Activated T-helper 1 cell treated with anti-CD3 and anti-CD28 coated beads, Interleukin-12 subunit alpha, Interleukin-12 subunit beta, Interleukin-2, Interleukin-4 antibody, amounts not matched to agents 30 ng/mL and 10 ng/mL and 1 ng/mL, durations not matched to agents 14 hours and 24 hours and 36 hours (primary cell): ENCODE data around the gene KIF6. TPM values are rescaled to one million over a fixed set of nuclear protein-coding genes. Genes with fewer than 3 reads are reported as not detected.

ENCODE experiments used
- DNase-seq: peaks from one replicate; pipeline ENCODE4 v3.0.0; 2021; ENCODE audit warnings: low spot score
- H3K27ac Mint-ChIP-seq: one replicate; pipeline ENCODE4 v1.8.0; 2021; ENCODE audit warnings: mild to moderate bottlenecking, mixed read lengths
- H3K27me3 Mint-ChIP-seq: one replicate; pipeline ENCODE4 v1.8.0; 2022; ENCODE audit warnings: mild to moderate bottlenecking, moderate library complexity, mixed read lengths; ENCODE audit not compliant: insufficient read depth
- H3K36me3 Mint-ChIP-seq: one replicate; pipeline ENCODE4 v1.8.0; 2021; ENCODE audit warnings: low read depth, mixed read lengths
- H3K4me1 Mint-ChIP-seq: one replicate; pipeline ENCODE4 v1.8.0; 2021; ENCODE audit warnings: low read depth, mixed read lengths
- H3K4me3 Mint-ChIP-seq: one replicate; pipeline ENCODE4 v1.8.0; 2021; ENCODE audit warnings: mild to moderate bottlenecking, moderate library complexity, mixed read lengths
- H3K9me3 Mint-ChIP-seq: one replicate; pipeline ENCODE4 v1.8.0; 2021; ENCODE audit warnings: mixed read lengths
- intact Hi-C: fragments of 100-400 bp; cut with micrococcal nuclease; formaldehyde crosslinking; loops from one replicate; pipeline ENCODE4 v1.15.1; 2024
- total RNA-seq: library from RNA; stranded (reverse); gene quantifications from 2 replicates; pipeline ENCODE4 v1.2.3, GENCODE V29; 2022

The KIF6 gene
- total RNA-seq, 1 donor from 2014 or later: 0.08 TPM

DNA sequence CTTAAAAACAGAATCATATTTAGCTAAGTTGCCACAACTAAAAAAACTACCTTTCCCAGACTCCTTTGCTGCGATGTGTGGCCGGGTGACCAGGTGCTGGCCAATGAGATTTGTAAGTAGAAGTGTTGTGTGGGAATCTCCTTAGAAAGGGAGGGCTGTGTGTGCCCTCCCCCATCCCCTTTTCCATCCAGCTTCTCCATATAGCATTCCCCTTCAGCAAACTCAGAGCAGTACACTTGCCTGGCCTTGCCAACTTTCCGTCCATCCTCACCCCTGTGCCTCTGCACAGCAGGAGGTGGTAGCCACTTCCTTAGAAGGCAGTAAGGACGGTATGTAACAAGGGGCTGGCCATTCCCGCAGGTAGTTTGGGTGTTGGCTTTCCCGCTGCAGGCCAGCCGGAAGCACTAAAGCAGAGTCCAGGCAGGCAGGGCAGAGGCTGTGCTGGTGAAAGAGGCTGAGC is 380.4 kb downstream of the KIF6 start:
- Mint-ChIP-seq H3K27ac (no peak overlapping the region), H3K36me3 (no peaks in the 10 kb centered on the region), H3K9me3 (no peaks in the 10 kb centered on the region), H3K4me1 (no peaks in the 10 kb centered on the region), H3K4me3 (no peak overlapping the region), H3K27me3 (peaks cover 6% of the 10 kb centered on the region)
- DNase-seq: no peak
- intact Hi-C loops: no loop called here

DNA sequence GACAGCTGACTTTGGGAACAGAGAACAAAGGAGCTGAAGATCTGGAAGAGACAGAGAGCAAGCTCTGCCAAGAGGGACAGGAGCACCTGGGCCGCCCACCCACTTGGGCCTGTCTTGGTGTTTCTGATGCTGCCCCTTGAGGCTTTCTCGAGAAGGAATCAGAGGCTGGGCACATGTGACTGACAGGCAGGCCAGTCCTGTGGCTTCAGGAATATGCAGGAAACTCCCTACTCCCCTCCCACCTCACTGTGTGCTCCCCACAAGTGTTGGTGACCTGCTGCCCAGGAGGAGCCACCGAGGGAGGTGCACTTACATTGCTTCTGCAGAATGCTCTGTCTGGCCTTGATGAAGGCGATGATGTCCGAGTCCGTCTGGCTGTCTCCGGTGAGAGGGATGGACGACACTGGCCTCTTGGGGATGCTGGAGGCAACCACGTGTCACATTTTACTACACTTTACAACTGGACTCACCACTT is 381.8 kb downstream of the KIF6 start:
- H3K27ac Mint-ChIP-seq: no peak overlapping the region
- peaks cover 13% of the 10 kb centered on the region for H3K27me3 Mint-ChIP-seq
- DNase-seq: no peak
- H3K9me3 Mint-ChIP-seq: no peaks in the 10 kb centered on the region
- H3K4me3 Mint-ChIP-seq: no peak overlapping the region
- intact Hi-C loops: no loop called here
- H3K4me1 Mint-ChIP-seq: no peaks in the 10 kb centered on the region
- H3K36me3 Mint-ChIP-seq: no peaks in the 10 kb centered on the region

DNA sequence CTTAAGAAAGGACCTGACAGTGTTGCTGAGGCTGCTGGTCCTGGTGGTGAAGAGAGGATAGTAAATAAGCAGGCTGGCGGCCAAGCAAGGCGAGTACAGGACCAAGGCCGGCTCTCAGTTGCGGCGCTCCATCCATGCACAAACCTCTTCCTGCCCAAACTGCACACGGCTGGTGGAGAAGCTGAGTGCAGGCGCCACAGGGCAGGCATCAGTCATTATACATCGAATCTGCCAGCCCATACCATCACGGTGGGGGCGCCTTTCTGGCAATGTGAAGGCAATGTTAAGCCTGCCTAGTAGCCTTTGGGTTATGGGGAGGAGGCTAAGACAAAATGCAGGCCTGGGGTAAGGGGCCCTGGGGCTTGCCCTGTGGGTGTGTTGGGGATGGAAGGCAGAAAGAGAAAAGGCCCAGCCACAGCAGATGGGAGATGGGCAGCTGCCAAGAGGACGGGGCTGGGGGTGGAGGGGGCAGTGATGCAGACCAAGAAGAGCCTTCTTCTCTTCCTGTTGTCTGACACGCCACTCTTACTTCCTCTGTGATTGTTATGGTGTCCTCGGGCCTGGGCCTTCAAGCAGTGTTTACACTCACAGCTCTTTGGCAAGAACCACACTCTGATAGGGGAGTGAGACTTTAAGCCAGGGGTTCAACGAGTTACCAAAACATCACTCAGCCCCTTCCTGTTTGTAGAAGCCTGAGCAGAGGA is 382.4 kb downstream of the KIF6 start:
- intact Hi-C loops: no loop called here
- Mint-ChIP-seq H3K36me3 (no peaks in the 10 kb centered on the region), H3K4me1 (no peaks in the 10 kb centered on the region), H3K4me3 (no peak overlapping the region), H3K27ac (no peak overlapping the region), H3K9me3 (no peaks in the 10 kb centered on the region), H3K27me3 (peaks cover 17% of the 10 kb centered on the region)
- no peak for DNase-seq

DNA sequence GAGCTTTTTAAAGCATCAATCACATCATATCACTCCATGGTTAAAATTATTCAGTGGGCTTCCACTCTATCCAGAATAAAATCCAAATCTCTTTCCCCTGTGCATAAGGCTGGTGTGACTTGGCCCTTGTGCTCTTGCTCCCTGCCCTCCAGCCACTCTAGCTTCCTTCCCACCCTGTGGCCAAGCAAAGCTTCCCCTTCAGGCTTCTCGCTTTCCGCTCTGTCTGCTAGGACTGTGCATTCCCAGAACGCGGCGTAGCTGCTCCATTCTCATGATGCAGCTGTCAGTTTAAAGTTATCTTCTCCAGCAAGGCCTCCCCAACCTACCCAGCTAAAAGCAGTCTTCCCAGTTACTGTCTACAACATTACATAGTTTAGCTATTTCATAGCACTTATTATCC is 383.3 kb downstream of the KIF6 start:
- Mint-ChIP-seq H3K36me3 (no peaks in the 10 kb centered on the region), H3K4me3 (no peak overlapping the region), H3K9me3 (no peaks in the 10 kb centered on the region), H3K27me3 (peaks cover 15% of the 10 kb centered on the region), H3K27ac (no peak overlapping the region), H3K4me1 (no peaks in the 10 kb centered on the region)
- DNase-seq: no peak
- intact Hi-C loops: no loop called here

DNA sequence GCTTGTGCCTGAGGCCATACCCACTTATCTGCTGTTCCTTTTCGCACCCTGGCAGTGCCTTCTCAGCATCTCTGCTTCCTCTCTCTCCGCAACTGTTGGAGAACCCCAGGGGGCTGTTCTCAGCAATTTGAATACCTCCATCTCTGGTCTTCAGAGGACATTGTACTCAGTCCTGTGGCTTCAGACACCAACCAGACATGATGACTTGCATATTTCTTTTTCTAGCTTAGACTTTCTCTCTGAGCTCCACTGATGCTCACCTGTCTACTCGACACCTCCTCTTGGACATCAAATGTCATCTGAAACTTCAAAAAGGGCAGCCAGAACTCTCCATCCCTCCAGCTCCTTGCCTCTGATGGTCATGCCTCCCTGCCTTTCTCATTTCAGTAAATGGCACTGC is 383.9 kb downstream of the KIF6 start:
- no peak overlapping the region for H3K27ac Mint-ChIP-seq
- no peaks in the 10 kb centered on the region for H3K36me3 Mint-ChIP-seq
- no peak overlapping the region for H3K4me3 Mint-ChIP-seq
- peaks cover 2% of the 10 kb centered on the region for H3K4me1 Mint-ChIP-seq
- no peak for DNase-seq
- H3K9me3 Mint-ChIP-seq: no peaks in the 10 kb centered on the region
- peaks cover 15% of the 10 kb centered on the region for H3K27me3 Mint-ChIP-seq
- intact Hi-C loops: no loop called here

DNA sequence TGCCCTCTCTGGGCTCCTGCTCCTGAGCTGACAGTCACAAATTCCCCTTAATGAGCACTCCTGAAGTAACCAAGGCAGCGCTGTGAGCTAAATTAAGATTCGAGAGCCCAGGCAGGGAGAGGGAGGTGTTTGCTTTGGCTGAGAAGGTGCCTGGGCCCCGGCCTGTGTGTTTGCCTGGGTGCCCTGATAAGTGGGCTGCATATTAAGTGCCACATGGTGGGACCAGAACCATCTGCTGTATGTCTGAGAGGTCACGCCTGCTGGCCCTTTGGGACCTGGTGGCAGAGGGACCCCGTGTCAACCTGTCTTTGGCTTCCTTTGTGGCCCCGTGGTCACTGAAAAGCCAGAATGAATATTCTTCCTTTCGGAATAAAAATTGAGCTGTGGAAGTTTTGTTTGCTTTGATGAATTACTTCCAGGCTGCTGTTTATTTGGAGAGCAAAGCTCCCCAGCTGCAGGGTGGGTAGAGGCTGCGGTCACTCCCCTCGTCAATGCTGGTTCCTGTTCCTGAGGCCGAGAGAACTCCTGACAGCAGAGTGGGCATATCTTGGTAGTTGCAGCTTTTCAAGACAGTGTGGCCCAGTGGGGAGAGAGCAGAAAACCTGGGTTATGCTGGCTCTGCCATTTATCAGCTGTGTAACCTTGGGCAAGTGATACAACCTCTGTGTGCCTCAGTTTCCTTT is 385.2 kb downstream of the KIF6 start:
- Mint-ChIP-seq H3K27ac (no peak overlapping the region), H3K36me3 (no peaks in the 10 kb centered on the region), H3K4me3 (no peak overlapping the region), H3K4me1 (peaks cover 10% of the 10 kb centered on the region), H3K9me3 (no peaks in the 10 kb centered on the region), H3K27me3 (peaks cover 17% of the 10 kb centered on the region)
- no peak for DNase-seq
- intact Hi-C loops: no loop called here

DNA sequence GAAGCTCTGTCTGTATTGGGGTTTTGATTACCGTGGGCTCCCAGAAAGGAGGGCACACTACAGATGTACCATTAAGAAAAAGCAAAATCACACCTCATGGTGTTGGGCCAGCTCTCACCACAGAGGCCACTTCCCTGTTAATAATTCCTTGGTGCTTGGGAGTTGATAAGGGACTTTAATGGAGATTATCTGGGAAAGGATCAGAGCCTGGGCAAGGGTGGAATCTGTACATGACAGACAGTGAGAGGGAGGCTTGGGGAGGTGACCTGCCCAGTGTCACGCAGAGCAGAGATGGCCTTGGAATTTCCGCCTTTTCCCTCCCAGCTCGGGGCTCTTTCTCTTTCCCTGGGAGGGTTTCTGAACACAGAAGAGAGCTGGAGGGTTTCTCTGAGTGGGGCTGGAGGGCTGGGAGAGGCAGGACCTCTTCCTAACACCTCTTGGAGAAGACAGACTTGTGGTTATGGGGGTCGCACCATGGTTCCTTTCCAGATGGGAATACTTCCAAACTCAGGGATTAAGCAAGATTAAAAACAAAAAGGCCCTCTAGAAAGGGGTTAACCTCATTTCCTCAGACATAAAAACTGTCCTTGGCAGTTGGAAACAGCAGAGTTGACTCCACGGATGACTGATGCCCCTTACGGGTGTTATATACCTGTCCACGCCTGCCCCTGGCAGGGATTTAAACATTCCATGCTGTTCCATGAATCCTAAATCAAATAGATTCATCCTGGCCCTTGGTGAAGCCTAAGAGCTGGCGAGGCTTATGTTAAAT is 385.9 kb downstream of the KIF6 start:
- peaks cover 10% of the 10 kb centered on the region for H3K4me1 Mint-ChIP-seq
- H3K4me3 Mint-ChIP-seq: no peak overlapping the region
- no peaks in the 10 kb centered on the region for H3K9me3 Mint-ChIP-seq
- H3K27me3 Mint-ChIP-seq: peaks cover 17% of the 10 kb centered on the region
- intact Hi-C loops: no loop called here
- no peak overlapping the region for H3K27ac Mint-ChIP-seq
- H3K36me3 Mint-ChIP-seq: no peaks in the 10 kb centered on the region
- DNase-seq: no peak

DNA sequence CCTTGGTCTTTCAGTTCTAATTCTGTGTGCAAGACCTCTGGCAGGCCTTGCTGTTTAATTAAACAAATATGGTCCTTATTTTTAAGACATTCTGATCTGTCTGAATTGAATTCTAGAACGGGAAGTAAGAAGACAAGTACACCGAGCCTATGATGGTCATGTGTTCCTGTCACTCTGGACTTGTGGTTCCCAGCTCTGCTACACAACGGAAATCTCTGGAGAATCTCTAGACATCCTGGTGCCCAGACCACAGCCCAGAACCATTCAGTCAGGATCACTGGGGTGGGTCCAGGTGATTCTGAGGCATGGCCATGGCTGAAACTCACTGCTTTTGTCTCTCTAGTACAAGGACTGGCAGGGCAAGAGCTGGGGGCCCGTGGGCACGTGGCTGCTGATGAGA is 386.8 kb downstream of the KIF6 start:
- no peaks in the 10 kb centered on the region for H3K36me3 Mint-ChIP-seq
- intact Hi-C loops: no loop called here
- H3K4me3 Mint-ChIP-seq: no peak overlapping the region
- H3K4me1 Mint-ChIP-seq: peaks cover 10% of the 10 kb centered on the region
- no peak for DNase-seq
- H3K27me3 Mint-ChIP-seq: peaks cover 17% of the 10 kb centered on the region
- no peaks in the 10 kb centered on the region for H3K9me3 Mint-ChIP-seq
- no peak overlapping the region for H3K27ac Mint-ChIP-seq

DNA sequence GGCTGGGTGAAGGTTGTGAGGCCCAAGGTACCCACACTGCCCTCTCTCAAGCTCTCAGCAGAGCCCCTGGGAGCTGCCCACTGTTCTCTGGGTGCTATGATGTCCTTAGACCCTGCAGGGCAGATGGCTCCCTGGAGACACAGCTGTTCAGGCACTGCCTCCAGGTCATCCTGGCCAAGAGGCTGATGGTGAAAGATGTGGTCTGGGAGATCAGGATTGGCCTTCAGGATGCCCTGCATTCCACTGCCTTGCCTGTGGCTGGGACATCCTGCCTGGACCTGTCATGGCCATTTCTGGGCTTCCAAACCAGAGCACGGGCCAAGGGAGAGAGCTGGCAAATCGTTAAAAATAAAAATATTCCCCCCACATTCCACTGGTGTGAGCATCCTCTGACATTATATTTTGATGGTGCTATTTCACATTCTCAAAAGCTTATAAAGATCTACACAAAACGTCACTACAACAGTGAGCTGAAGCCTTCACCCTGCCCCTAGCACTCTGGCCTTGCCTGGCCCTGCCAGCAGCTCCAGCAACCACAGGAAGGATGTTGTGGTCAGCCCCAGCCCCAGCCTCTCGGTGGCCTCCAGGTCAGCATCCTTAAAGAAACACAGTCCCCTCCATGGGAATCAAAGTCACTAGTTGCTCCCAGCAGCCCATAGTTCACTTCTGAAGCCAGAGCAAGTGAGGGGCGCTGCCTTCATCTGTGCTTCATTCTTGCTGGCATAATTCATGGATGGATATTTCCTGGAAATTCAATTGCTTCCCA is 389.2 kb downstream of the KIF6 start:
- DNase-seq: peak; percentile 4
- Mint-ChIP-seq H3K9me3 (no peaks in the 10 kb centered on the region), H3K36me3 (no peaks in the 10 kb centered on the region), H3K27ac (no peak overlapping the region), H3K4me1 (peaks cover 10% of the 10 kb centered on the region), H3K27me3 (peaks cover 21% of the 10 kb centered on the region), H3K4me3 (no peak overlapping the region)
- intact Hi-C loops: no loop called here

DNA sequence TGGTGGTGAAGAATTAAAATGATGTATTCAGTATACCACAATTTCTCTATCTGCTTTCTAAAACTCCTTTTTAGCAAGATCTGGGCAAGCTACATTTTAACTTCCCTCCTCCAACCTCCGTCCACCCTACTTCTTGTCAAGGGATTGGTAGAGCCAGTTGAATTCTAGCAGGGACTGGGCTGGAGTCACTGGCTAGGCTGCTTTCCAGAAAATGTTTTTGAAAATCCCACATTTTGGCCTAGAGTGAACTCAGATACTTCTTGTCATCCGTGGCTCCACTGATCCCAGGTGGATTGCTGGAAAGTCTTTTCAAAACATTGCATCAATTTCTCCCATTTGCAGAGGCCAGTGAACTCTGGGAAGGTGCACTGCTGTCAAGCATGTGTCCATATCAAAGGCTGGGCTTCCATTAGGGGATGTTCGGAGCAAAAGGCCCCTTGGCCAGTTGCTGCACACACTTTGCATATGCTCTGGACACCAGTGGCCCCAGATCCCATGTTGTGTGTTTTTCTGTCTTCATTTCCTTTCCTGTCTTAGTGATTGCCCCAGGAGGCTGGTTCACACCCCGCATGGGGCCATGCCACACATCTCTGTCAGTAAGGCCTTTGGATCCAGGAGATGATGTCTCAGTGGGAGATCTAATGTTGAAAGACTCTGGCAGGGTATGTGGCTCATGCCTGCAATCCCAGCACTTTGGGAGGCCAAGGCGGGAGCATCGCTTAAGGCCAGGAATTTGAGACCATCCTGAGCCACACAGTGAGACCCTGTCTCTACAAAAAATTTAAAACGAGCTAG is 391.4 kb downstream of the KIF6 start:
- Mint-ChIP-seq H3K4me1 (peaks cover 10% of the 10 kb centered on the region), H3K4me3 (no peak overlapping the region), H3K27me3 (peaks cover 16% of the 10 kb centered on the region), H3K36me3 (no peaks in the 10 kb centered on the region), H3K9me3 (no peaks in the 10 kb centered on the region), H3K27ac (no peak overlapping the region)
- intact Hi-C loops: no loop called here
- DNase-seq: no peak

DNA sequence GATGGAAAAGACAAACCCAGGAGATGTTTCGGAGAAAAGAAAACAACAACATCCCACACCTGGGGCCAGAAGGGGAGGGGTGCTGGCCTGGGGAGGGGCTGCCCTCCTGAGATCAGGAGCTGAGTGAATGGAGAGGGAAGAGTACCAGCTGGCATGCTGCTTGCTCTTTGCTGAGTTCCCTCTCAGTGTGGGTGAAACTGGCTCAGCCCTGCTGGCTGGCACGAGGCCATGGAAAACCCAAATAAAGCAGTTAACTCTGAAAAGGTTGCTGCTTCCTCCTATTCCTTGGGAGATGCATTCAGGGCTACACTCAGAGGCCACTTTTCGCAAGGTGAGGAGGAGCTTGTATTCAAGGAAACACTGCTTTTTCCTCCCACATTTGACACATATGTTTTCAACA is 394.7 kb downstream of the KIF6 start:
- intact Hi-C loops: no loop called here
- no peaks in the 10 kb centered on the region for H3K4me1 Mint-ChIP-seq
- no peaks in the 10 kb centered on the region for H3K36me3 Mint-ChIP-seq
- H3K9me3 Mint-ChIP-seq: no peaks in the 10 kb centered on the region
- peaks cover 4% of the 10 kb centered on the region for H3K27me3 Mint-ChIP-seq
- no peak overlapping the region for H3K4me3 Mint-ChIP-seq
- no peak overlapping the region for H3K27ac Mint-ChIP-seq
- no peak for DNase-seq

DNA sequence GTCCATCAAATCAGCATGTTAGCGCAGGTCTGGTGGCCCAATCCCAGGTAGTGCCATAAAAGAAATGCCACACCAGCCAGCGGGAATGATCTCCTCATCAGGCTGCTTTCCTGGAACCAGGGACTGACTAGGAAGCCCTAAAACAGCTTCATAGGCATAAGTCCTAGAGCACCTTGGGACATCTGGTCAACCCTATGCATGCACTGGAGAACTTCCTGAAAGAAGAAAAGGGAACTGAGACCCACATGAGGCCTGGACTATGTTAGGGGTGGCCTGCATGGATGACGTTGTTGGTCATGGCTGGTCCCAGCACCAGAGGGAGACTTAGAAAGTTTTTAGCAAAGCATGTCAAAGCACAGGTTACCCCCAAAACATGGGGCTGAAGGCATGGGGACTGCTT is 395.2 kb downstream of the KIF6 start:
- Mint-ChIP-seq H3K4me3 (no peak overlapping the region), H3K4me1 (no peaks in the 10 kb centered on the region), H3K27me3 (peaks cover 4% of the 10 kb centered on the region), H3K9me3 (no peaks in the 10 kb centered on the region), H3K27ac (no peak overlapping the region), H3K36me3 (no peaks in the 10 kb centered on the region)
- intact Hi-C loops: no loop called here
- no peak for DNase-seq
